ENCODE results near the gene PRICKLE3. TPM values are rescaled to one million over a fixed set of nuclear protein-coding genes. Genes with fewer than 3 reads are reported as not detected.

The PRICKLE3 gene
- total RNA-seq, 1 donor from 2014 or later, result 11.3 TPM

GRCh38 chrX:49212861-49213260 lies 26.7 kb upstream of the PRICKLE3 start:
- TF ChIP-seq CTCF (IDR thresholded peaks at IDR 0.05; ENCODE audit: unreplicated experiment), result no peak
- Mint-ChIP-seq H3K36me3 (ENCODE audit: low read depth, unreplicated experiment) (no peaks in the 10 kb centered on the region), H3K27me3 (ENCODE audit: unreplicated experiment) (peaks cover 12% of the 10 kb centered on the region), H3K4me3 (ENCODE audit: unreplicated experiment) (no peak overlapping the region), H3K9me3 (ENCODE audit: unreplicated experiment) (no peaks in the 10 kb centered on the region), H3K4me1 (ENCODE audit: unreplicated experiment) (no peaks in the 10 kb centered on the region), H3K27ac (ENCODE audit: unreplicated experiment) (no peak overlapping the region)
- DNase-seq (ENCODE audit: low spot score), result no peak

DNA sequence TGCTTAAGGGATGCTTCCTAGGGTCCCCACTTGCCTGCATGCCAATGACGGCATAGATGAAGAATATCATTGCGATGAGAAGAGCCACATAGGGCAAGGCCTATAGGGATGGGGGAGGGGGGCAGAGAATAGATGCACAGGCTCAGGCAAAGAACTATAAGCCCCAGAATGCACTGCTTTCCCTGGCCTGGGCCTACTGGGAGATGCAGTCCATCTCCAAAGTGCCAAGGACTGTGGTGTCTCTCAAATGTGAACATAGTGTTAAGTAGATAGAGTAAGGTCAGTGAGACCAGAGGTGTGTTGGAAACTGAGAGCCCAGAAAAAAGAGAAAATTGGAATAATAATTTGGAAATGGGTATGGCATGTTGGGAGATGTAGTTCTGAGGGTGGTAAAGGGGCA lies 26.0 kb upstream of the PRICKLE3 start:
- no peaks in the 10 kb centered on the region for H3K4me1 Mint-ChIP-seq (ENCODE audit: unreplicated experiment)
- H3K9me3 Mint-ChIP-seq (ENCODE audit: unreplicated experiment), result no peaks in the 10 kb centered on the region
- H3K36me3 Mint-ChIP-seq (ENCODE audit: low read depth, unreplicated experiment), result no peaks in the 10 kb centered on the region
- peaks cover 12% of the 10 kb centered on the region for H3K27me3 Mint-ChIP-seq (ENCODE audit: unreplicated experiment)
- DNase-seq (ENCODE audit: low spot score), result no peak
- H3K4me3 Mint-ChIP-seq (ENCODE audit: unreplicated experiment), result no peak overlapping the region
- TF ChIP-seq CTCF (IDR thresholded peaks at IDR 0.05; ENCODE audit: unreplicated experiment), result no peak
- no peak overlapping the region for H3K27ac Mint-ChIP-seq (ENCODE audit: unreplicated experiment)

DNA sequence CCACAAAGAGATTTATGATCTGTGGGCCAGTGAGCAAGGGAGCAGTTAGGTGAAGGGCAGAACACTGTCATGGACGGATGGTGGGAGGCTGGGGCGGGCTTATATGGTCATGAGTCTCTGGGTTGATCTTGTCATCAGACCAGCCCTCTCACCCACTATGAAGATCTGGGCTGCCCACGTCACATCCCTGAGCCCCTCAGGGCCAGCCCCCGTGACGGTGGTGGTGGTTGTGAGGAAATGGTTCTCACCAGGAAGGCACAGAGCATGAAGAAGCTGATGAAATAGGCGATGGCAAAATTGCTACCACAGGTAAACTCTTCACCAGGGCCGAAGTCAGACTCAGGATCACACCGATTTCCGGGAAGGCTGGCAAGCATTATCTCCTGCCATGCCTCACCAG lies 24.9 kb upstream of the PRICKLE3 start:
- Mint-ChIP-seq H3K27me3 (ENCODE audit: unreplicated experiment) (peaks cover 8% of the 10 kb centered on the region), H3K27ac (ENCODE audit: unreplicated experiment) (no peak overlapping the region), H3K4me3 (ENCODE audit: unreplicated experiment) (no peak overlapping the region), H3K9me3 (ENCODE audit: unreplicated experiment) (no peaks in the 10 kb centered on the region), H3K36me3 (ENCODE audit: low read depth, unreplicated experiment) (no peaks in the 10 kb centered on the region), H3K4me1 (ENCODE audit: unreplicated experiment) (no peaks in the 10 kb centered on the region)
- no peak for TF ChIP-seq CTCF (IDR thresholded peaks at IDR 0.05; ENCODE audit: unreplicated experiment)
- DNase-seq (ENCODE audit: low spot score), result no peak

GRCh38 chrX:49210406-49210805 lies 24.2 kb upstream of the PRICKLE3 start:
- no peaks in the 10 kb centered on the region for H3K4me1 Mint-ChIP-seq (ENCODE audit: unreplicated experiment)
- no peak overlapping the region for H3K4me3 Mint-ChIP-seq (ENCODE audit: unreplicated experiment)
- no peak for DNase-seq (ENCODE audit: low spot score)
- no peak for TF ChIP-seq CTCF (IDR thresholded peaks at IDR 0.05; ENCODE audit: unreplicated experiment)
- peaks cover 3% of the 10 kb centered on the region for H3K27me3 Mint-ChIP-seq (ENCODE audit: unreplicated experiment)
- no peaks in the 10 kb centered on the region for H3K36me3 Mint-ChIP-seq (ENCODE audit: low read depth, unreplicated experiment)
- H3K27ac Mint-ChIP-seq (ENCODE audit: unreplicated experiment), result no peak overlapping the region
- H3K9me3 Mint-ChIP-seq (ENCODE audit: unreplicated experiment), result no peaks in the 10 kb centered on the region

- no peak for TF ChIP-seq CTCF (IDR thresholded peaks at IDR 0.05; ENCODE audit: unreplicated experiment)
- Mint-ChIP-seq H3K27ac (ENCODE audit: unreplicated experiment) (no peak overlapping the region), H3K36me3 (ENCODE audit: low read depth, unreplicated experiment) (no peaks in the 10 kb centered on the region), H3K9me3 (ENCODE audit: unreplicated experiment) (no peaks in the 10 kb centered on the region), H3K4me3 (ENCODE audit: unreplicated experiment) (no peak overlapping the region), H3K27me3 (ENCODE audit: unreplicated experiment) (peaks cover 3% of the 10 kb centered on the region), H3K4me1 (ENCODE audit: unreplicated experiment) (no peaks in the 10 kb centered on the region)
- no peak for DNase-seq (ENCODE audit: low spot score)
Measured at GRCh38 chrX:49209434-49210251, 23.5 kb upstream of the PRICKLE3 start.

Data from endothelial cell (in vitro differentiated cells).